Left lobe of liver (tissue), 2 donors: Measurements from ENCODE around the gene NLGN4Y. TPM values are rescaled to one million over a fixed set of nuclear protein-coding genes. Genes with fewer than 3 reads are reported as not detected.

Experiments
- ATAC-seq: fragments of 200-7000 bp; cut with Tn5 transposase; one replicate; pipeline ENCODE4 v1.9.1; 2020; ENCODE audit warnings: mild to moderate bottlenecking, moderate library complexity
- DNase-seq: peaks from one replicate; pipeline ENCODE4 v3.0.0-alpha.2; 2020; ENCODE audit warnings: low spot score
- total RNA-seq: library from RNA; stranded (reverse); gene quantifications from one replicate; pipeline ENCODE4 v1.2.1, GENCODE V29; 2021
- donor health status: DM: no; HTN: no; CAD: no; lungs with moderate emphysema.
- donor health status: DM: no; HTN: yes; CAD: no.

Gene NLGN4Y
- total RNA-seq, 1 donor from 2014 or later, result 4.5 TPM

DNA sequence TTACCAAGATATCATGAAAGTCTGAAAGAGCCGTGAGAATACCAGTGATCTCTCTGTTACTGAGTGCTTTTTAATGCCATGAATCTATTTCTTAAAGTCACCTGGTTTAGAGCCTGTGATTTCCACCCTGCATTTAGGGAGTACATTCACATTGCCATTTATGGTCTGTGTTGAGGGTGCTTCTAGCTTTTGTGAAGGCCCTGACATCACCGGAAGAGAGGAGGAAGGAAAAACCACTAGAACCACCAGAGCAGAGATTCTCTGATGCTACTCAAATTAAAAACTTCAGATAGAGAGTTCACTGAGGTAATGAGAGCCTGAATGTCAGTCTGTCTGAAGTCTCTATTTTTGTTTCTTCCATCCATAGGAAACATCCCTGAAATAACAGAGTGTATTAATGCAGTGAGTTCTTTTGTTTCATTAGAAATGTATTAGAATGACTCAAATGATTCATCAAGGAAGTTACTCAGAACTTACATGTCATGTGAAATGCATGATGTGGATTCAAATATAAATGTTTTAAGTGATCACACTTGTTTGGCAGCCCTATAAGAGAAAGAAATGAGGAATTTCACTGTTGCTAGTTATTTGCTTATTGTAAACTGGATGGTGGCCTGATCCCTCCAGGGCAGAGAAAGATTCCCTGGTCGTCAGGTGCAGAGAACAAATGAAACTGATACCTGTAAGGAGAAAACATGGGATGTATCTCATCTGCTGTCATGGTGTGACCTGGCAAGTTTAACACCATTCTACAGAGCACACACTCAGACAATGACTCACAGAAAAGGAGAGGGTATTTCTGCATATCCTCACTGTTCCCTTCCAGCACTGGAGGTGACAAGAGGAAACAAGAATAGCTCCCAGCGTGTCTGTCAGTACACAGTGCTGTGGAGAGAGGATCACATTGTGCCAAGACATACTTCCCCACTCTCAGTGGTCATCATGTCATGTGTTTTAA lies 310.1 kb downstream of the NLGN4Y start:
- DNase-seq (no peak), ATAC-seq (no peak)

DNA sequence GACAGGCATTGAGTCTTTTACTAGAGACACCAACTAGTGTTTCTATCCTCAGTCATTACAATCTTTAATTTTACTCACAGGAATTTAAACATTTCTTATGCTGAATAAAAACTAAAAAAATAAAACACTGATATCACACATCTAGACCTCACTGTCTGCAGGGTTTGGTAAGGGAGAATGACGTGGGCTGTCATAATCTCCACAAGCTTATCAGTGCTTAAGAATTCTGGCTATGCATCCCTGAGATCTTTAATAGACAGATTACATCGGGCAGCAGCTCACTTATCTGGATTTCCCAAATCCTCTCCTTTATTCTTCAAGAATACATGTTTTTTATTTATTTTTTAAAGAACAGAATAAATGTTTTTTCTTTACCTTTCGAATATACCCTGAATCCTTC lies 313.1 kb downstream of the NLGN4Y start:
- DNase-seq (no peak), ATAC-seq (no peak)

DNA sequence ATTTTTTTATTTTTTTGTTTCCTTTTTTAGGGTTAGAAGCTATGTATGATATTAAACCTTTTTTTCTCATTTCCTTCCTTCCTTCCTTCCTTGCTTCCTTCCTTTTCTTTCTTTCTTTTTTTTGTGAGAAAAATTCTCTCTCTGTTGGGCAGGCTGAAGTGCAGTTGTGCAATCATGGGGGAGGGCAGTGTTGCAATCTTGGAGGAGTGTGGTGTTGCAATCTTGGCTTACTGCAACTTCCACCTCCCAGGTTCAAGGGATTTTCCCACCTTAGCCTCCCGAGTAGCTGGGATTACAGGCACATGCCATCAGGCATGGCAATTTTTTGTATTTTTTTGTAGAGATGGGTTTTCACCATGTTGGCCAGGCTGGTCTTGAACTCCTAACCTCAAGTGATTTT lies 326.4 kb downstream of the NLGN4Y start:
- ATAC-seq (peak; percentile 31), DNase-seq (peak; percentile 53)

DNA sequence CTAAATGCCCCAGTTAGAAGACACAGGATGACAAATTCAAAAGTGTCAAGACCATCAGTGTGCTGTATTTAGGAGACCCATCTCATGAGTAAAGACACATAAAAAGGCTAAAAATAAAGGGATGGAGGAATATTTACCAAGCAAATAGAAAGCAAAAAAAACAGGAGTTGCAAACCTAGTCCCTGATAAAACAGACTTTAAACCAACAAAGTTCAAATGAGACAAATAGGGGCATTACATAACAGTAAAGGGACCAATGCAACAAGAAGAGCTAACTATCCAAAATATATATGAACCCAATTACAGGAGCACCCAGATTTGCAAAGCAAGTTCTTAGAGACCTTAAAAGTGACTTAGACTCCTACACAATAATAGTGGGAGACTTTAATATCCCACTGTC lies 336.1 kb downstream of the NLGN4Y start:
- DNase-seq, result no peak
- peak; percentile 60 for ATAC-seq

DNA sequence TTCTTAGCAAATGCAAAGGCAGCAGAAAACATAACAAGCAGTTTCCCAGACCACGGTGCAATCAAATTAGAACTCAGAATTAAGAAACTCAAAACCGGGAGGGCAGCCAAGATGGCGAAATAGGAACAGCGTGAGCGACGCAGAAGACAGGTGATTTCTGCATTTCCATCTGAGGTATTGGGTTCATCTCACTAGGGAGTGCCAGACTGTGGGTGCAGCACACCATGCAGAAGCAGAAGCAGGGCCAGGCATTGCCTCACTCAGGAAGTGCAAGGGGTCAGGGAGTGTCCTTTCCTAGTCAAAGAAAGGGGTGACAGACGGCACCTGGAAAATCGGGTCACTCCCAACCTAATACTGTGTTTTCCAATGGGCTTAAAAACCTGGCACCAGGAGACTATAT lies 336.7 kb downstream of the NLGN4Y start:
- ATAC-seq (peak; percentile 92), DNase-seq (peak; percentile 79)

DNA sequence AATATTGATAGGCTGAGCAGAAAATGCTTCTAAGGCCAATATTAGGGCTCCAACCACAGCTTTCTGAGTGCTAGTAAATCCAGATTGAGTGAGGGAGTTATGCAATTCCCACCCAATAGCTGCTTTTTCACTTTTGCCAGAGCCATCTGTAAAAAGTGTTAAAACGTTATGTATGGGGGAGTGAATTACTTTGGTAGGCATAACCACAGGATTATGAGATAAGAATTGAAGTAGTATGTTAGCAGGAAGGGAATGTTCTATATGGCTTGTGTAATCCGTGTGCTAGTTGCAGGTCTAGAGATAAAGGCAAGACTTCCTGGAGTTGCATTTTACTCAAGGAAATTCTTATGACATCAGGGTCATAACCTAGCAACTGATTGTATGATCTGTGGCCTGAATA lies 347.6 kb downstream of the NLGN4Y start:
- DNase-seq (no peak), ATAC-seq (no peak)
